GM19328 (cell line): ENCODE measurements around the gene MS4A14.
"Not testable (repeated sequence)": the region's sequence is repeated elsewhere in the genome, so short reads cannot be mapped to it uniquely, and the experiment has no call there.

ENCODE experiments used
- ATAC-seq: cut with Tn5 transposase; IDR thresholded peaks from one replicate; pipeline ENCODE4 v1.9.1; 2021; ENCODE audit warnings: mild to moderate bottlenecking, moderate library complexity; ENCODE audit not compliant: unreplicated experiment

MS4A14 gene

DNA sequence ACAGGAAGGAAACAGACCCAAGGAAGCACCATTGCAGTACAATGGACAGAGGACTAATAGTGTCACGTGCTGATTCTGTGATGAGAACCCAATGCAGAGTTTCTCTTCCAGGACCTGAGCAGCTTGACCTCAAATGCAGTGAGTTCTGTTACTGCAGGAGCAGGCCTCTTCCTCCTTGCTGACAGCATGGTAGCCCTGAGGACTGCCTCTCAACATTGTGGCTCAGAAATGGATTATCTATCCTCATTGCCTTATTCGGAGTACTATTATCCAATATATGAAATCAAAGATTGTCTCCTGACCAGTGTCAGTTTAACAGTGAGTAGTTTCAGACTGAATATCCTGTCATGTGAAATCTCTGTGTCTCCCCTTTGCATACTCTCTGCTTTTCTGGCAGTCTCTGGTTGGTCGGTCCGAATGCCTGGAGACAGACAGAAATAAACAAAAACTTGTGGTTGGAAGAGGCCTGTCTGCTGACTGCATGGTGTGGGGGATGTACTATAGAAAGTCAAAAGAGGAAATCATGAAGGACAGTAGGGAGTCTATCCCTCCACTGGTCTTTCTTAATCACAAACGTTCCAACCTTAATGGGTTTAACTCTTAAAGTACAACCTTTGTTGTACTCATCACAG, 6.9 kb upstream of the MS4A14 start:
- peak; percentile 92 for ATAC-seq

DNA sequence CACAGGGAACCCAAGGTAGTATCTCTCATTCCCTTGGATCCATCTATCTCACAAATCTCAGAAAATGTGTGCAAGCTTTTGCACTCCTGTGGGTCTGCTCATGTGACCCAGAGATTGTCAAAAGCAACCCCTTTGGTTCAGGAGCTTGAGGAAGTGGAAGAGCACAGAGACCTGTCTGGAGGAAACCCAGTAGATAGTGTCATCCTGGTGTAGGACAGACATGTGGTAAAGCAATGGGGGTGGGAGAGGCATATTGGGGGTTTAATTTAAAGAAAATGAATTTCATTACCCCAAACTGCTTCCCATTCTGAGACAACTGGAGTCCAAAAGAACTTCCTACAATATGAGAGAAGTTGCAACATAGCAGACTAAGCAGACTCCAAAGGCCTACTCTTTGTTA, 5.8 kb upstream of the MS4A14 start:
- no peak for ATAC-seq

DNA sequence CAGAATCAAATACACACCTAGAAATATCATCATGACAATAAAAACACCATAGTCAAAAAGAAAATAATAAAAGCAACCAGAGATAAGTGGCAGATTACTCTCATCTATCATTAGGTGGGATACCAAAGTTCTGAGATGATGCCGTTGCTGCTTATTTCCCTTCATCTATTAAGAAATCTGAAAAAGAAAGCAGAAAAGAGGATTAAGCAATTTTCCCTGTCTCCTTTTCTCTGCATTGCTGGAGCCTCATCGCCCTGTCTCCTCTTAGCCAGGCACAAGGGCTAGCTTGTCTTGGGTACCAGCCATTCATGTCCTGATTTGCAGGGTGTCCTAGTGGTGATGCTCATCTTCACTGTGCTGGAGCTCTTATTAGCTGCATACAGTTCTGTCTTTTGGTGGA, 3.9 kb upstream of the MS4A14 start:
- ATAC-seq: no peak

DNA sequence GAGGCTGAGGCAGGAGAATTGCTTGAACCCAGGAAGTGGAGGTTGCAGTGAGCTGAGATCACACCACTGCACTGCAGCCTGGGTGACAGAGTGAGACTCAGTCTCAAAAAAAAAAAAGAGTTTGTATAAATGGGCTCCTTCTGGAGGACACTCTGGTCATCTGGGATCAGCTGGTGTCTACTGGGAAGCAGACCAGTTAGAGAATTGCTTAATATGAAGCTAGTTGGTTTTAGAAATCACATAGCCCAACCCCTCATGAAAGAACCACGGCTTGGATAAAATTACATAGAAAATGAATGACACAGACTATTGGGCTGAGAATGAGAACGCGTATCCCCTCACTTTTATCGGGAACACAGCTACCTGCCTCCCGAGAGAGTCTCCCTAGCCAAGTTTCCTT, 3.2 kb upstream of the MS4A14 start:
- no peak for ATAC-seq

DNA sequence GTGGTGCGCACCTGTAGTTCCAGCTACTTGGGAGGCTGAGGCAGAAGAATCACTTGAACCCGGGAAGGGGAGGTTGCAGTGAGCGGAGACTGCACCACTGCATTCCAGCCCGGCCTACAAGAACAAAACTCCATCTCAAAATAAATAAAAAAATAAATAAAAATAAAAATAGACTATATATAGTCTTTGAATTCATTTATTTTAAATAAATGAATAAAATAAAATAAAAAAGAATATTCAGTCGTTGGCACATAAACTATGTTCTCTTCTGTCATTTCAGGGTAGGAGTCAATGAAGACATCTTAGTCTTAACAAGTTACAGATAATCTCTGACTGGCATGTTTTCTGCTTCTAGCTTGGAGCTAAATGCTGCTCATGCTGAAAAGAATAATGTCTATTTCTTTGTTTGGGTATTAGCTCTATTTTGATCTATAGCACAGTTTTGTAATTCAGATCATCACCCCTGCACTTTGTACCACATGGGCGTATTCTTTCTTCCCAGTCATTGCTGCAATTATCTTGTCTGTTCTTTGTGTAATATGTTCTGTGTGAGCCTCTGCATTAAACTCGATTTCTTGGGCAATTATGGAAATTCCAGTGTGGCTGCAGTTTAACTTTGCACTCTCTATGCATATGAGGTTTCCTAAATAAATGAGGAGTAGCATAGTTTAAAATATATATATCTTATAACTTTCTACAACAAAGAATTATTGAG, 1.4 kb upstream of the MS4A14 start:
- no peak for ATAC-seq

DNA sequence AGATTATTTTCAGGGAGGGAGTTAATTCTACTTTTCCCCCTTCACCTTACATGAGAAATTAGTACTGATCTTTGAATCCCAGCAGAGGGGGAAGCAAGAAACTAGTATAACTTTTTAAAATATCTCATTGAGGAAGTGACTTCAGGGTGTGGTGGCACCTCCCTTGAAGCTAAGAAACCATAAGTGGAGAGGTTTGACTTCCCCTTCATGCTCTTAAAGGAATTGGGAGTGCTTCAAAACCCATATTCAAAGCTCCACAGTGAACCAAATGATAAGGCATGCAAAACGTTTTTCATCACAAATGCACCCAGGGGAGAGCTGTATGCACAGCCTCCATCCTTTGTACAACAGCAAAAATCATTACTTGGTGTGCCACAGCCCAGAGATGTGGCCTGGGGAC, 540 bp downstream of the MS4A14 start:
- ATAC-seq: no peak

DNA sequence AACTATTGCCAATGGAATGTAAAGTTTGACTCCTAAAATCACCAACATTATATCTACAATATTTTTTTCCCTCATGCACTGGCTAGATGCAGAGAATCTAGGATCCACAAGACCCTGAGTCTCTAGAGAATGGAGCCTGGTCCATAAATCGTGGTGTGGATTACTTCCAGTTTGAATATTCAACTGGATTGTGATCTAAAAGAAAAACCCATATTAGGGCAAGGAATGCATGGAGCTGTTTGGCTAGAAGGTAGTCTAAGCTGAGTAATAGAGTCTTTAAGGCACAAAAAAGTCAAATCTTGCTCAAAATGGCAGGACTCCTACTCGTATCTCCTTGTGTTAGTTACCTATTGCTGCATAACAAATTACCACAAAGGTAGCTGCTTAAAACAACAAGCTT, 23.8 kb downstream of the MS4A14 start:
- no peak for ATAC-seq

DNA sequence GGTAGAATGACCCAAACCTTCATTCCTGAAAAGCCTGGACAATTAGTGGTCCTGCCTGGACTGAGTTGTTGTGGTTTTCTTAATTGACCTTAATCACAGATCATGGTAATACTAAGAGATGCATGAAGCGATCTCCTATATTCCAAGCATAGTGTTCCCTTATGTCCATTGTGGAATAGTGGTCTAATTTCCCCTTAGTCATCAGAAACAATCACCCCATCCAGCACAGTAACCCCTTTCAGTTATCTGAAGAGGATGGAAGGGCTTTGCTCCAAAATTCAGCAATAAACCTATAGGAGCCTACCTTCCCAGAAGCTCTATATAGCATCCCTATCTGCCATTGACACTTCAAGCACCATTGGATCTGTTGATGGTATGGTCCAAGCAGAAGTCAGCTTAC, 26.4 kb downstream of the MS4A14 start:
- no peak for ATAC-seq

DNA sequence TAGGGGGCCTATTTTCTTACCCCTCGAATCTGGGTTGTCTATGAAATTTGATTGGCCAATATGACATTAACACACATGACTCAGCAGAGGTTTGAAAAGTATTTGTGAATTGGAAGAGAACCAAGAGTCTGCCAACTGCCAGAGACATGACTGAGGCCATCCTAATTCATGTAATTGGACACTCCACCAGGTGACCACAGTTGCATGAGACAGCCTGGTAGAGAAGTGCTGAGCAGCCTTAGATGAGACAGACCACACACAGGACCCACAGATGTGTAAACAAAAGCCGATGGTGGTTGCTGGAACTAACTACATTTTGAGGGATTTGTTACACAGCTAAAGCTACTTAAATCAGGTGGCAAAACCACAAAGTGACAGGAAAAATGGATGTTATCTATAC, 32.3 kb downstream of the MS4A14 start:
- no peak for ATAC-seq

DNA sequence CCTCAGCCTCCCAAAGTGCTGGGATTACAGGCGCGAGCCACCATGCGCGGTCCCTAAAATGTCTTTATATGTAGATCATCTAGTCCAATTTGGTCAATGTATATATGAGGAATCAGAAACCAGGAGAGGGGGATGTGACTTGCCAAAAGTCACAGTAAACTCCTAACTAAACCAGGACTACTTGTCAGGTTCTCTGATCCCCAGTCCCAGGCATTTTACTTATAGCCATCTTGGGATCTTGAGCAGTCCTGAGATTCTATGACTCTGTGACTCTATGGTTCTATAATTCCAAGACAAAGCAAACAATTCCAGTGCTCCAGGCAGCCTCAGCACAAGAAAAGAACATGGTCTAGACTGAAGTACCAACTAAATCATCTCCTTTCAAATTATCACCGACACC, 33.0 kb downstream of the MS4A14 start, which contains the start of gene MS4A5:
MS4A5 (plus strand) TSS at position 301 of the 400 bp plus-strand sequence. CDS start 103 bp downstream, outside the sequence.
- ATAC-seq: no peak

DNA sequence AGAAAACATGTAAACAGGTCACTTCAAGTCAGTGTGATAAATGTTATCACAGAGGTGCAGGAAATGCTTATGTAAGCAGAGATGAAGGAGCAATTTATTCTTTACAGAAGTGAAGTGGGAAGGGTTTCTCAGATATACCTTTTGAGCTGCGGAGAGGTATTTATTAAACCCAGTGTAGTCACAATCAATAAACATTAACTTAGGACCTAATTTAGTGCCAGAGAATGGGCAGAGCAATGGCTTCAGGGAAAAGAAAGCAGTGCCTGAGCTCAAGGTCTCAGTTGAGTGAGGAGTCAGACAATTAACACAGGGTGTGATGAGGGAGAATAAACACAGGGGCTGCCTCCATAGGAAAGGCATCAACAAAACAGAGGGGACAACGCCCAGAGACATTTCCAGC, 35.0 kb downstream of the MS4A14 start:
- no peak for ATAC-seq

DNA sequence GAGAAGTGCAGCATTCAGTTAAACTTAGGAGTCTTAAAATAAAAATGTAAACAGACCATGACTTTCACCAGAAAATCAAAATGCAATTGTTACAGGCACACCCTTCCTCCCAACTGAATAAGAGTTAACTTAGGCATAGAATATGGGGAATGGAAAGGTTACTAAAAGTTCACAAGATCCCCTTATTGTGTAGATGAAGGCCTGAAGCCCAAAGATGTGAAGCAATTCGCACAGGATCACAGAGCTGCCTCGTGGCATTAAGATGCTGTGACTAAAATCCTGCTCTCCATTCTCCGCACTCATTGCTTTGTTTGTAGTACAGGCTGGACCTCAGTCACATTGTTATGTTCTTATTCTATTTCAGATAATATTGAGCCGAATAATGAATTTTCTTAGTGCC, 37.1 kb downstream of the MS4A14 start:
- no peak for ATAC-seq

DNA sequence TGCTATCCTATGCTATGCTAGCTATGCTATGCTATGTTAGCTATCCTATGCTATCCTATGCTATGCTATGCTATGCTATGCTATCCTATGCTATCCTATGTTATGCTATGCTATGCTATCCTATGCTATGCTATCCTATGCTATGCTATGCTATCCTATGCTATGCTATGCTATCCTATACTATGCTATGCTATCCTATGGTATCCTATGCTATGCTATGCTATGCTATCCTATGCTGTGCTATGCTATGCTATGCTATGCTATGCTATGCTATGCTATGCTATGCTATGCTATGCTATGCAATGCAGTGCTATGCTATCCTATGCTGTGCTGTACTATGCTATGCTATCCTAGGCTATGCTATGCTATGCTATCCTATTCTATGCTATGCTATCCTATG, 50.8 kb downstream of the MS4A14 start:
- ATAC-seq: no peak

DNA sequence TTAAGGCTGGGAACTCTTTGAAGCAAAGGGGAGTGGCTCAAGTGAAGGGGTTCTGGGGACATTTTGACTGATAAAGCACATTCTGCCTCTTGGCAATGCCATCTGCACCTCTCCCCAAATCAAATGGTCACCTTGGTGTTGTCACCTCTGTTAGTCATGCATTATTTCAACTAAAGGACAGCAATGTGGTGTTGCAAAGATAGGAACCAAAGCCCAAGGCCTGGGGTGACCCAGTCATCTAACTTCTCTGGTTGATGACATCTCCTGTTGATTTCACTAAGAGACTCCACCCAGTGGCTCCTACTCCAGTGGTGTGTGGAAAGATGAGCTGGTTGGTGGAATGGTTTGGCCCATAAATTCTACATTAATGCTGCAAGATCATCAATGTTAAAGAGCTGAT, 51.6 kb downstream of the MS4A14 start:
- no peak for ATAC-seq

DNA sequence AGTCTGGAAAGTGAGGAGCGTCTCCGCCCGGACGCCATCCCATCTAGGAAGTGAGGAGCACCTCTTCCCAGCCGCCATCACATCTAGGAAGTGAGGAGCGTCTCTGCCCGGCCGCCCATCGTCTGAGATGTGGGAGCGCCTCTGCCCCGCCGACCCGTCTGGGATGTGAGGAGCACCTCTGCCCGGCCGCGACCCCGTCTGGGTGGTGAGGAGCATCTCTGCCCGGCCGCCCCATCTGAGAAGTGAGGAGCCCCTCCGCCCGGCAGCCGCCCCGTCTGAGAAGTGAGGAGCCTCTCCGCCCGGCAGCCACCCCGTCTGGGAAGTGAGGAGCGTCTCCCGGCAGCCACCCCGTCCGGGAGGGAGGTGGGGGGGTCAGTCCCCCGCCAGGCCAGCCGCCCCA, 54.9 kb downstream of the MS4A14 start:
- not testable (repeated sequence) for ATAC-seq

DNA sequence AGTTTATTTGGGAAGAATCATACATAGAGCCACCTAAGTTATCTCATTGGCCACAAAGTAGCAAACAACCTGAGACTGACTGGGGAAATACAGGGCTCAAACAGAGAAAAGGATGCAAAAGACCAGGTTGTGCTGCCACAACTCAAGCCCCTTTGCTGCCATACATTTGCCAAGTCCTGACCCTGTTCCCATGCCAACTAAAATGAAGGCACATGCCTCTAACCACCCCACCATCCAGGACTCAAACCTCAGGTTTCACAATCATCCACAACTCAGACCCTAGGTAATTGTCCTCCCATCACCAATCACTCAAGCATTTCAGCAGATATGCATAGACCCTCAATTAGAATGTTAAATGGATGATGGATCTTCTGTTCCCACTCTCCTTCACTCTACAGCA, 58.0 kb downstream of the MS4A14 start:
- ATAC-seq: no peak

DNA sequence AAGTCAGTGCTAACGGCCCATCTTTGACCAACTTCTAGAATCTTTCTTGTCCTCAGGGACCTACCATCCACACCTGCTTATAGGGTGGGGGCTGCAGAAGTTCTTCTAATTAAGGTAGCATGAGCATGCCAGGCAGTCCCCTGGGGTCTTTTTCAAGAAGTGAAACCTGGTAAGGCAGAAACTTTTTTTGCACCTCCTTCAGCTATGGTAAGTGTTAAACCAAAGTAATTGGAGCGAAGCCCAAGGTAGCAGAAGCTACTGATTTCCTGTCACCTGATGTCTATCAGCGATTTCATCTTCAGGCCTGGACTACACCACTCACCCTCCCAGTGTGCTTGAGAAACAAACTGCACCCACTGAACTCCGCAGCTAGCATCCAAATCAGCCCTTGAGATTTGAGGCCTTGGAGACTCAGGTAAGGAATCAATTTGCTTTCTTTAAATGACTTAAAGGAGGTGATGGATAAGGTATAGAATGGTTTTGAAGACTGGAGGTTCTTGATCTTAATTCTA, 59.3 kb downstream of the MS4A14 start, which contains the start of gene MS4A1:
MS4A1 (plus strand) TSS at position 317 of the 512 bp plus-strand sequence. CDS start 6,528 bp downstream, outside the sequence.
- peak; percentile 78 for ATAC-seq

DNA sequence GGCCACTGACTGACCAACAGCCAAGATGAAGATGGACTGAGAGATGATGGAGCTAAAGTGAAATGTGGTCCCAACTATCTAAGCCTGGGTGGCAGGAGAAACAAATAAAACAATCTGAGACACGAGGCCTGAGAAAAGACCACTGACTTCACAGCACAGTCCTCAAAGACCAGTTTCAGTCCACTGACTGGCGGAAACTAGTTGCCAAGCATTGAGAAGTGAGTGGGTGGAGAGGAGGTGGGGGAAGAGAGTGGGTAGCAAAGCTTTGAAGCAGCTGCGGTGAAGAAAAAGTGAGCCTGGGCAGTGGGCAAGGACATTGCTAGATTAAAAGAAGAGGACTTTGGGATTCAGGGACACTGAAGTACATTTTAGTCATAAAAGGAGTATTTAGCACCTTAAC, 61.3 kb downstream of the MS4A14 start:
- ATAC-seq: peak; percentile 36

DNA sequence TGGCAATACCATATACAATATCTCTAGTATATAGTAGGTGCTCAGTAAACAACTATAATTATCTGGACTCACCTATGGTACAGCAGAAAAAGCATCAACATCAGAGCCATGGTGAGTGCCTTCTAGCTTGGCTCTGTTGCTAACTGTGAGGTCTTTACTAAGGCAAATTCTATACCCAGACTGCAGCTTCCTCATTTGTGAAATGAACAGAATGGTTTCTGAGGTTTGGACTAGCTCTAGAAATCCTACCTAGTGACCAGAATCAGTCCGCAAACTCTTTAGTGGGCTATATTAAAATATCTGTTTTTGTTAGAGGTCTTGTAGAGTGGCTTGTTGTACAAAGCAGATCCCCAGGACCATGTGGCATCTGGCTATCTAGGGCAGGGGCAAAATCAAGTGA, 63.1 kb downstream of the MS4A14 start:
- ATAC-seq: no peak
